ENCODE data around the gene CCDC85B. TPM values are rescaled to one million over a fixed set of nuclear protein-coding genes. Genes with fewer than 3 reads are reported as not detected.

The CCDC85B gene
- total and polyA plus RNA-seq, 2 of the 13 experiments (the other 11 are each of a cell fraction or from before 2014, with no cell fraction given): 8.2 to 19.5 TPM

GRCh38 chr11:65857853-65858680, 32.4 kb upstream of the CCDC85B start, which contains the start of gene CFL1 (continued):
- TF ChIP-seq ARID4A (CRISPR knock-in tag; IDR thresholded peaks at IDR 0.05; ENCODE audit: borderline replicate concordance) (peak; percentile 88; the same call in 1 of the 2 replicates), RARA (CRISPR knock-in tag; IDR thresholded peaks at IDR 0.05) (peak; percentile 31; the same call in 1 of the 2 replicates), SP5 (CRISPR knock-in tag; IDR thresholded peaks at IDR 0.05; ENCODE audit: borderline replicate concordance, low read depth) (peak; percentile 45; the same call in 1 of the 2 replicates), ZBTB7A (CRISPR knock-in tag; IDR thresholded peaks at IDR 0.05) (no peak), ZNF34 (CRISPR knock-in tag; IDR thresholded peaks at IDR 0.05; ENCODE audit: borderline replicate concordance) (no peak), NCOR1 (IDR thresholded peaks at IDR 0.05; ENCODE audit: borderline replicate concordance, low read length) (no peak), ZNF10 (CRISPR knock-in tag; IDR thresholded peaks at IDR 0.05; ENCODE audit: borderline replicate concordance, low read depth) (no peak), ZKSCAN5 (CRISPR knock-in tag; IDR thresholded peaks at IDR 0.05) (no peak), NR2C2 (CRISPR knock-in tag; IDR thresholded peaks at IDR 0.05; ENCODE audit: borderline replicate concordance) (peak; percentile 90), ZNF552 (CRISPR knock-in tag; IDR thresholded peaks at IDR 0.05; ENCODE audit: borderline replicate concordance) (no peak; the same call in 1 of the 2 replicates), SOX6 (IDR thresholded peaks at IDR 0.05) (no peak), SOX6 (CRISPR knock-in tag; IDR thresholded peaks at IDR 0.05) (peak; percentile 89), CSRNP1 (CRISPR knock-in tag; IDR thresholded peaks at IDR 0.05) (no peak), JUN (CRISPR knock-in tag; IDR thresholded peaks at IDR 0.05) (0 out of 2 replicates have a peak, but pooled peaks have one; percentile 24), PAF1 (CRISPR knock-in tag; IDR thresholded peaks at IDR 0.05) (no peak), ZIK1 (CRISPR knock-in tag; IDR thresholded peaks at IDR 0.05; ENCODE audit: borderline replicate concordance, low read depth) (peak; percentile 70; the same call in 1 of the 2 replicates), ZNF337 (CRISPR knock-in tag; IDR thresholded peaks at IDR 0.05; ENCODE audit: borderline replicate concordance, low read depth) (no peak)

All from HepG2 (cell line).